Endothelial cell of umbilical vein (primary cell): Measurements from ENCODE around the gene LYZL4. TPM values are rescaled to one million over a fixed set of nuclear protein-coding genes. Genes with fewer than 3 reads are reported as not detected.

Experiments used
- BruUV-seq: library from RNA; stranded (reverse); fragments of 400-500 nt; replicated peaks from 2 replicates; lab custom pipeline; 2021; lab: Mats Ljungman, UMichigan
- CTCF ChIA-PET: fragments of 300-600, 350-600 bp; sonication (Branson Sonifier 250); formaldehyde crosslinking; loops from one replicate; lab custom pipeline; 2021; ENCODE audit warnings: antibody characterized with exemption, inconsistent platforms; lab: Charles Lee
- POLR2A ChIA-PET: fragments of 300-600, 350-600 bp; sonication (Branson Sonifier 250); formaldehyde crosslinking; loops from one replicate; lab custom pipeline; 2021; ENCODE audit warnings: antibody characterized with exemption, inconsistent platforms; lab: Charles Lee
- DNase-seq: peaks from one replicate; pipeline ENCODE4 v3.0.0-alpha.2; 2011; ENCODE audit warnings: low read depth, low spot score
- FAIRE-seq: peaks from 2 replicates; lab custom pipeline; 2011; peaks lifted over from hg19 to GRCh38; lab: Jason Lieb, UNC
- H2AFZ ChIP-seq: 2 replicates; pipeline ENCODE4 v1.6.0; 2012; ENCODE audit warnings: low read depth, low read length, control low read depth, inconsistent platforms
- H3K27ac ChIP-seq: 2 replicates; pipeline ENCODE4 v1.5.1; 2011; ENCODE audit warnings: low read depth, mild to moderate bottlenecking, control low read depth, low read length, moderate library complexity; ENCODE audit not compliant: insufficient read depth
- H3K27me3 ChIP-seq, 2 experiments: 2 replicates each; pipeline versions ENCODE4 v1.6.0 to v1.6.1; 2011; ENCODE audit warnings: low read length in 2 of 2, mixed read lengths in 1 of 2; ENCODE audit not compliant: control insufficient read depth in 2 of 2, insufficient read depth in 2 of 2
- H3K36me3 ChIP-seq, 2 experiments: 2 replicates in 1 of 2; 3 replicates in 1 of 2; pipeline ENCODE4 v1.5.1; 2011; ENCODE audit warnings: low read length in 2 of 2, mild to moderate bottlenecking in 1 of 2, moderate library complexity in 1 of 2; ENCODE audit not compliant: control insufficient read depth in 2 of 2, insufficient read depth in 2 of 2; ENCODE audit errors: extremely low read depth in 1 of 2
- H3K4me1 ChIP-seq: 3 replicates; pipeline ENCODE4 v1.5.1; 2011; ENCODE audit warnings: mild to moderate bottlenecking, low read length; ENCODE audit not compliant: control insufficient read depth, insufficient read depth; ENCODE audit errors: extremely low read depth
- H3K4me2 ChIP-seq: 2 replicates; pipeline ENCODE4 v1.6.1; 2011; ENCODE audit warnings: low read length, control low read depth, mixed read lengths; ENCODE audit not compliant: insufficient read depth
- H3K4me3 ChIP-seq, 3 experiments: fragments of 200-600 bp in 1 of 3; sonication (generic), shearing (Covaris generic) in 1 of 3; replicated peaks in 1 of 3; 2 replicates each; pipeline ENCODE4 v1.5.1; 2011 to 2016; ENCODE audit warnings: control low read depth in 3 of 3, low read length in 3 of 3, mild to moderate bottlenecking in 2 of 3, inconsistent platforms in 1 of 3, low read depth in 1 of 3, moderate library complexity in 1 of 3; ENCODE audit not compliant: insufficient read depth in 1 of 3
- H3K79me2 ChIP-seq: 2 replicates; pipeline ENCODE4 v1.6.0; 2012; ENCODE audit warnings: low read length, inconsistent platforms; ENCODE audit not compliant: control insufficient read depth, insufficient read depth
- H3K9ac ChIP-seq: replicated peaks from 2 replicates; pipeline ENCODE3; 2011; ENCODE audit warnings: low read length, control low read depth; ENCODE audit not compliant: insufficient read depth; ENCODE audit errors: extremely low read depth
- H3K9me1 ChIP-seq: replicated peaks from 3 replicates; pipeline ENCODE4 v1.6.0; 2011; ENCODE audit warnings: mild to moderate bottlenecking, low read length; ENCODE audit not compliant: control insufficient read depth, insufficient read depth; ENCODE audit errors: extremely low read depth
- H3K9me3 ChIP-seq: replicated peaks from 2 replicates; pipeline ENCODE4 v1.5.1; 2012; ENCODE audit warnings: low read length, inconsistent platforms; ENCODE audit not compliant: control insufficient read depth, insufficient read depth
- H4K20me1 ChIP-seq: replicated peaks from 2 replicates; pipeline ENCODE3; 2011; ENCODE audit warnings: mild to moderate bottlenecking, low read length; ENCODE audit not compliant: control insufficient read depth, insufficient read depth; ENCODE audit errors: extremely low read depth
- EZH2 ChIP-seq: IDR thresholded peaks from 2 replicates; pipeline ENCODE4 v1.6.1; 2012; ENCODE audit warnings: borderline replicate concordance, low read depth, mild to moderate bottlenecking, moderate library complexity, low read length, inconsistent platforms; ENCODE audit not compliant: severe bottlenecking
- FOS ChIP-seq: IDR thresholded peaks from 2 replicates; pipeline ENCODE4 v1.6.1; 2011; ENCODE audit warnings: mild to moderate bottlenecking, low read length, moderate library complexity, borderline replicate concordance; ENCODE audit not compliant: insufficient read depth
- GATA2 ChIP-seq: IDR thresholded peaks from 2 replicates; pipeline ENCODE4 v1.7.0; 2011; ENCODE audit warnings: low read depth, mild to moderate bottlenecking, moderate library complexity, mixed read lengths, low read length; ENCODE audit not compliant: insufficient read length, insufficient read depth
- JUN ChIP-seq: IDR thresholded peaks from 2 replicates; pipeline ENCODE4 v1.6.1; 2011; ENCODE audit warnings: borderline replicate concordance, low read depth; ENCODE audit not compliant: insufficient read length, insufficient read depth
- MAX ChIP-seq: IDR thresholded peaks from 2 replicates; pipeline ENCODE4 v1.6.1; 2011; ENCODE audit not compliant: insufficient read depth, insufficient read length
- MYC ChIP-seq: IDR thresholded peaks from one replicate; pipeline ENCODE4 v1.6.1; 2011; ENCODE audit warnings: mild to moderate bottlenecking, low read depth, low read length
- POLR2A ChIP-seq: IDR thresholded peaks from 2 replicates; pipeline ENCODE4 v1.6.1; 2012; ENCODE audit warnings: low read depth, mild to moderate bottlenecking, control low read depth, low read length
- POLR2AphosphoS5 ChIP-seq: IDR thresholded peaks from 2 replicates; pipeline ENCODE4 v1.6.1; 2012; ENCODE audit warnings: low read depth, mild to moderate bottlenecking, control low read depth, low read length, moderate library complexity; ENCODE audit not compliant: insufficient read depth
- dilution Hi-C: fragments of 300-500 bp; cut with MboI; formaldehyde crosslinking; loops from one replicate; pipeline ENCODE4 v1.15.0; 2019; ENCODE audit warnings: low sequenced_read_pairs; ENCODE audit not compliant: extremely low pct_ligation_motif_present
- intact Hi-C: fragments of 100-400 bp; cut with micrococcal nuclease; formaldehyde crosslinking; loops from one replicate; pipeline ENCODE4 v1.10.0; 2022
- polyA plus RNA-seq, 4 experiments: library from polyadenylated mRNA; depleted of rRNA in 3 of 4; stranded (reverse) in 3 of 4; unstranded in 1 of 4; fragments of >200 nt; gene quantifications; 2 replicates each; pipeline versions ENCODE4 v1.2.1 to v1.2.3, GENCODE V29; 2011 to 2012; ENCODE audit warnings: missing spikeins in 1 of 4
- total RNA-seq: library from RNA; stranded (reverse); gene quantifications from 2 replicates; pipeline ENCODE4 v1.2.3, GENCODE V29; 2021
- TF ChIP-seq, protein P1 (sequence below), 2 donors: IDR thresholded peaks; 1 replicate in 1 of 2; 2 replicates in 1 of 2; pipeline ENCODE4 v1.5.1; 2011; ENCODE audit warnings: low read length in 2 of 2, mild to moderate bottlenecking in 2 of 2, moderate library complexity in 2 of 2, control low read depth in 1 of 2, inconsistent platforms in 1 of 2, low read depth in 1 of 2; ENCODE audit not compliant: insufficient read depth in 1 of 2; ENCODE audit errors: extremely low read depth in 1 of 2

The LYZL4 gene
- total and polyA plus RNA-seq, 2 donors (not counting 3 experiments of a cell fraction or from before 2014, with no cell fraction given), result 0.41 TPM; not detected in 1

GRCh38 chr3:42439261-42440115, 29.1 kb upstream of the LYZL4 start:
- no TSS peak for BruUV-seq
- H3K9me3 ChIP-seq, result no peaks in the 10 kb centered on the region
- no peaks in the 10 kb centered on the region for H3K36me3 ChIP-seq
- H3K79me2 ChIP-seq, result no peaks in the 10 kb centered on the region
- no peak overlapping the region for H3K4me2 ChIP-seq
- H3K4me3 ChIP-seq, result no peak overlapping the region
- H4K20me1 ChIP-seq, result no peaks in the 10 kb centered on the region
- H3K27ac ChIP-seq, result no peak overlapping the region
- H3K9me1 ChIP-seq, result no peaks in the 10 kb centered on the region
- no peak overlapping the region for H2AFZ ChIP-seq
- DNase-seq, result no peak
- dilution Hi-C loops (no loop called here), intact Hi-C loops (no loop called here)
- no peak overlapping the region for H3K9ac ChIP-seq
- no peak for FAIRE-seq
- H3K4me1 ChIP-seq, result no peaks in the 10 kb centered on the region
- TF ChIP-seq MYC, result no peak
- TF ChIP-seq POLR2AphosphoS5, result no peak
- TF ChIP-seq MAX, result no peak
- TF ChIP-seq EZH2, result no peak
- TF ChIP-seq FOS, result no peak
- TF ChIP-seq, protein P1, sequence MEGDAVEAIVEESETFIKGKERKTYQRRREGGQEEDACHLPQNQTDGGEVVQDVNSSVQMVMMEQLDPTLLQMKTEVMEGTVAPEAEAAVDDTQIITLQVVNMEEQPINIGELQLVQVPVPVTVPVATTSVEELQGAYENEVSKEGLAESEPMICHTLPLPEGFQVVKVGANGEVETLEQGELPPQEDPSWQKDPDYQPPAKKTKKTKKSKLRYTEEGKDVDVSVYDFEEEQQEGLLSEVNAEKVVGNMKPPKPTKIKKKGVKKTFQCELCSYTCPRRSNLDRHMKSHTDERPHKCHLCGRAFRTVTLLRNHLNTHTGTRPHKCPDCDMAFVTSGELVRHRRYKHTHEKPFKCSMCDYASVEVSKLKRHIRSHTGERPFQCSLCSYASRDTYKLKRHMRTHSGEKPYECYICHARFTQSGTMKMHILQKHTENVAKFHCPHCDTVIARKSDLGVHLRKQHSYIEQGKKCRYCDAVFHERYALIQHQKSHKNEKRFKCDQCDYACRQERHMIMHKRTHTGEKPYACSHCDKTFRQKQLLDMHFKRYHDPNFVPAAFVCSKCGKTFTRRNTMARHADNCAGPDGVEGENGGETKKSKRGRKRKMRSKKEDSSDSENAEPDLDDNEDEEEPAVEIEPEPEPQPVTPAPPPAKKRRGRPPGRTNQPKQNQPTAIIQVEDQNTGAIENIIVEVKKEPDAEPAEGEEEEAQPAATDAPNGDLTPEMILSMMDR (IDR thresholded peaks at IDR 0.05; ENCODE audit: extremely low read depth in 1 of 2, insufficient read depth in 1 of 2, low read depth in 1 of 2, low read length in 2 of 2), result no peak
- TF ChIP-seq JUN, result no peak
- TF ChIP-seq POLR2A, result no peak
- no peak for TF ChIP-seq GATA2
- CTCF ChIA-PET, result interaction anchor here (1.5 to 3.8 kb wide), 2 partner anchors 192 to 210 kb away, joined by 4 to 22 read pairs; no protein-coding TSS in a partner anchor
- no peaks in the 10 kb centered on the region for H3K27me3 ChIP-seq
- POLR2A ChIA-PET, result no interaction called here
